Measurements from ENCODE around the gene MMP7.

DNA sequence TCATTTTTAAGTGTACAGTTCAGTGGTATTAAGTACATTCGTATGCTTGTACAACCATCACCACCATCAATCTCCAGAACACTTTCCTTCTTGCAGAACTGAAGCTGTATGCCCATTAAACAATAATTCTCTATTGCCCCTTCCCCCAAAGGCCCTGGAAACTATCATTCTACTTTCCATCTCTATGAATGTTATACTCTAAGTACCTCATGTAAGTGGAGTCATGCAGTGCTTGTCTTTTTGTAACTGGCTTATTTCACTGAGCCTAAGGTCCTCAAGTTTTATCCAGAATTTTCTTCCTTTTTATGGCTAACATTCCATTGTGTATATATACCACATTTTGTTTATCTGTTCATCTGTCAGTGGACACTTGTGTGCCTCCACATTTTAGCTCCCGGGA is 29.7 kb downstream of the MMP7 start:
- TF ChIP-seq, protein P1, sequence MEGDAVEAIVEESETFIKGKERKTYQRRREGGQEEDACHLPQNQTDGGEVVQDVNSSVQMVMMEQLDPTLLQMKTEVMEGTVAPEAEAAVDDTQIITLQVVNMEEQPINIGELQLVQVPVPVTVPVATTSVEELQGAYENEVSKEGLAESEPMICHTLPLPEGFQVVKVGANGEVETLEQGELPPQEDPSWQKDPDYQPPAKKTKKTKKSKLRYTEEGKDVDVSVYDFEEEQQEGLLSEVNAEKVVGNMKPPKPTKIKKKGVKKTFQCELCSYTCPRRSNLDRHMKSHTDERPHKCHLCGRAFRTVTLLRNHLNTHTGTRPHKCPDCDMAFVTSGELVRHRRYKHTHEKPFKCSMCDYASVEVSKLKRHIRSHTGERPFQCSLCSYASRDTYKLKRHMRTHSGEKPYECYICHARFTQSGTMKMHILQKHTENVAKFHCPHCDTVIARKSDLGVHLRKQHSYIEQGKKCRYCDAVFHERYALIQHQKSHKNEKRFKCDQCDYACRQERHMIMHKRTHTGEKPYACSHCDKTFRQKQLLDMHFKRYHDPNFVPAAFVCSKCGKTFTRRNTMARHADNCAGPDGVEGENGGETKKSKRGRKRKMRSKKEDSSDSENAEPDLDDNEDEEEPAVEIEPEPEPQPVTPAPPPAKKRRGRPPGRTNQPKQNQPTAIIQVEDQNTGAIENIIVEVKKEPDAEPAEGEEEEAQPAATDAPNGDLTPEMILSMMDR (IDR thresholded peaks at IDR 0.05): no peak
- TF ChIP-seq POLR2A (IDR thresholded peaks at IDR 0.05): no peak

Measured in right lobe of liver (tissue), 4 donors.